Activated CD4-positive, alpha-beta T cell treated with anti-CD3 and anti-CD28 coated beads, Interleukin-2, amount 50 U/mL, for 24 hours (primary cell): ENCODE measurements around the gene RAB40A.
A peak's percentile ranks its signal among the peaks of the same experiment; 100 is the strongest.
"Not testable (repeated sequence)": the region's sequence is repeated elsewhere in the genome, so short reads cannot be mapped to it uniquely, and the experiment has no call there.

Source experiments
- DNase-seq, 2 donors: peaks; one replicate each; pipeline ENCODE4 v3.0.0-alpha.2; 2020; ENCODE audit warnings: low read depth in 1 of 2, low spot score in 1 of 2

The RAB40A gene

DNA sequence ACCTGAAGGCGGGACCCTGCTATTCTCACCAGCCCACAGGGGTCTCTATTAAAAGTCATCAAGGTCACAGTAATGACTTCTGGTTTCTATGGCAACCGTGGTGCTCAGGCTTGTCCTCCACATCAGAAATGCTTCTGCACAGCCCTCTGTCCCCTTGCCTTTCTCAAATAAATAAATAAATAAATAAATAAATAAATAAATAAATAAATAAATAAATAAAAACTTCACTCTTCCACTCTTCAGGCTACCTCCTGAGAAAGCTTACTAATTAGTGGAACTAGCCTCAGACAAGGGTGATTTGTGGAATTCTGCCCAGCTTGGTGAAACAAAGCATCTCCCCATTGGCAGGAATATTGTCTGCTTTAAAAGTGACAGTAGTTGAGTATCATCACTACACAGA lies 5.5 kb upstream of the RAB40A start:
- DNase-seq, result no peak

GRCh38 chrX:103523605-103524004 lies 4.3 kb upstream of the RAB40A start:
- DNase-seq, result no peak

DNA sequence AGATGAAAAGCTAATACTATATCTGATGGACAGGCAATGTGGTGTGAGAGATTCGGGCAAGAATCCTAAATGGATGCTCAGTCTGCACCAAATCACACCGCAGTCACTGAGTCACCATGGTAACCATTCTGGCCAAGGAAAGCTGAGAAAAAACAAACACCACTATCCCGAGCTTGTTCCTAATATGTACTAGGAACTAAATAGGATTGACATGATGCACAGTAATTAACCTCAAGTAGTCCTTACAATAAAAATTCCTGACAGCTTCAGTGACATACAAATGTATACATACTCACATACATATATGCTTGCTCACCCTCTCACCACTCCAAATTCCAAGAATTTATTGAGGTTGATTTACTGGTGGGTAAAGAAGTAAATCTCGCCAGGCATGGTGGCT lies 1.1 kb upstream of the RAB40A start:
- DNase-seq, result no peak

DNA sequence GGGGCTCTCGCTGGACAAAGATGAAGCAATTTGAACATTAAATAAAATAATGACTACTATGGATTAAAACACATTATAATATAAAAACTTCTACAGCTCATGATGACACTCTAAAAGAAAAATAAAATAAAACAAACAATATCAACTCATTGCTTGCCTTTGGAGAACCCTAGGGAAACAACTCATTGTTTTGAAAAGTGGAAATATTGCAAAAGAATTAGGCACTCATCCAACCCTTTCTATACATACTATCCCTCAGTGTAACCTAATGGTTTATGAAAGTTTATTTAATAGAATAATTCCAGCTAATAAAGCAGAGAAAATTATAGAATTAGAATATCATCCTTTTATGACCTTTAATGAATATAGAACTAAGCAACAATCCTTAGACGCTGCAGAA lies 718 bp downstream of the RAB40A start:
- DNase-seq, result no peak

DNA sequence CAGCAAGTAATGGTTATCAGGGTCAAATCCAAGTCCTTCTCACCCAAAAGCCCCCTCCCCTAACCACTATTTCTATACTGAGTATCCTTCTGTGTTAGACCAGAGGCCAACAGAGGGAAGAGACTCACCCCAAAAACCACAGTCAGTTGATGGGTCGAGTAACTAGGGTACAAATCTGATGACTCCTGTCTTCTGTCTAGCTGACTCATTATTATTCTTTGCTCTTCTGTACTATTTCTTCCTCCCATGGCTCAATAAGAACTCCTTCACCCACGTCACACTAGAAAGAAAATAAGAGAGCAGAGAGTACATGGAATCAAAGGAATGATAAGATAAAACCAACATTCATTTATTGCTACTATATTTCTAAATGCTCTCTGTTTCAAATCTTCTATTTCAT lies 2.0 kb downstream of the RAB40A start:
- DNase-seq, result no peak

GRCh38 chrX:103513476-103514108 lies 5.7 kb downstream of the RAB40A start:
- no peak for DNase-seq

DNA sequence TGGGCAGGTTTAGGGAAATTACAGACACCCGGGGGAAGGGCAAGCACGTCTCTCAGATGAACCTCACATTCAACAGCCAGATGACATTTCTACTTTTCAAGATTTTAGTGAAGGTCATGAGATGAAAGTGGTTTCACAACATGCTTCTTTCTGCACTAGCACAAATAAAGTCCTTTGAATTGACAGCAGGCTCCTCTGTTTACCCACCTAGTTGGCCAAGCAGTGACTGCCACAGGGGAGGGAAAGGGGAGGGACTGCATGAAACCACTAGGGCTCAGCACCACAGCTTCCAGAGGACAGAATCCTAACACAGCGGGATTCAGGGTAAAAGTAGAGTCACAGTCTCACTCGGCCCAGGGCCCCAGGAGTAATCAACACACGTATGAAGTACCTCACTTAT lies 6.2 kb downstream of the RAB40A start:
- DNase-seq, result no peak

DNA sequence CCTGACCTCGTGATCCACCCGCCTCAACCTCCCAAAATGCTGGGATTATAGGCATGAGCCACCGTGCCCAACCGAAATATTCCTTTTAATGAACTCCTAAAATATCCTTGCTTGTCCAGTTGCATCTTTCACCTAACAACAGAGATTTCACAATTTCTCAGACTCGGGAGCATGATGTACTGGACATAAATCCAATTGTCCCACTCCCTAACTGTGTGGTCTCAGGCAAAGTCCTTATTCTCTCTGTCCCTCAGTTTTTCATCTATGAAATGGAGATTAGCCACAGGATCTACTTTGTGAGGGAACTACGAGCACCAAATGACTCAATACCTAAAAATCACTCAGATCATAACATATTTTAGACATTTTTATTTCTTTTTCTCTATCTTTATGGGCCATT lies 9.3 kb downstream of the RAB40A start:
- no peak for DNase-seq

- DNase-seq, result no peak
Measured at GRCh38 chrX:103503853-103504207, 15.5 kb downstream of the RAB40A start.

DNA sequence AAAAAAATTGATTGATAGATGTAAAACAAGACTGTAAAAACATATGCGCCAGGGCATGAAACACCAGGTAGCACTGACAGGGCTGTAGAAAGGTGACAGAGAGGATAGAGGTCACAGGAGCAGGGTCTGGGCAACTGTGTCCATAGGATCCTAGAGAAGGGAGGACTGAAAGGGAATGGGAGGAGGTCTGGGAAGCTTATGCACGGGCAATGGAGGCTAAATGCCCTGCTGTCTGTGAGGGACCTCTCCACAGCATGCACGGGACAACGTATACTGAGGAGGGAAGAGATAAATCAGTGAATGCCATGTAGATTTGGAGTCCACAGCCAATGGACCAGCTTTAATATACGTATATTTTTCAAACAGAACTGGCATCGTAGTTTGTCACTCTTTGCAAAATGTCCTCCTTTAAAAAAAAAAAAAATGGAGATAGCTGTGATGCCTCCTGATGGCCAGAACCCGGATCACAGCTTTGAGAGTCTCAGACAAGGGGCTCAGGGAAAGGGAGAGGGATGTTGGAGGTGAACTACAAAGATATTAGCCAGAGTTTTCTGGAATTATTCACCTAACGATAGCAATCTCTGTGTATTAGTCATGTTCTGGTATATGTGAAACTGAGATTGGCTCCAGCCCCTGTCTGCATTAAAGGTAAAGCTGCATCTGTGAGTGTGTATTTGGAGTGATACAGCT lies 16.0 kb downstream of the RAB40A start:
- no peak for DNase-seq

- no peak for DNase-seq
Measured at GRCh38 chrX:103498786-103499185, 20.5 kb downstream of the RAB40A start.

GRCh38 chrX:103495786-103496185 lies 23.5 kb downstream of the RAB40A start:
- no peak for DNase-seq

GRCh38 chrX:103493578-103493977 lies 25.7 kb downstream of the RAB40A start:
- DNase-seq, result not testable (repeated sequence)

GRCh38 chrX:103489733-103490132 lies 29.6 kb downstream of the RAB40A start:
- peak in 1 of 2 donors; percentile 17 for DNase-seq

DNA sequence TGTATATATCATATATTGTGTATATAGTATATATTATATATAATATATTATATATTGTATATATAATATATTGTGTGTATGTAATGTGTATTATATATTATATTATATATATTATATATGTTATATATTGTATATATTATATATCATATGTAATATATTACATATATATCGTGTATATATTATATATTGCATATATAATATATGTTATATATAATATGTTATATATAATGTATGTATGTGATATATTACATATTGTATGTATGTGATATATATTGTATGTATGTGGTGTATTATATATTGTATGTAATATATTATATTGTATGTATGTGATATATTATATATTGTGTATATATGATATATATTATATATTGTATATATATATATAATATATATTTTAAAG lies 30.5 kb downstream of the RAB40A start:
- DNase-seq, result no peak

DNA sequence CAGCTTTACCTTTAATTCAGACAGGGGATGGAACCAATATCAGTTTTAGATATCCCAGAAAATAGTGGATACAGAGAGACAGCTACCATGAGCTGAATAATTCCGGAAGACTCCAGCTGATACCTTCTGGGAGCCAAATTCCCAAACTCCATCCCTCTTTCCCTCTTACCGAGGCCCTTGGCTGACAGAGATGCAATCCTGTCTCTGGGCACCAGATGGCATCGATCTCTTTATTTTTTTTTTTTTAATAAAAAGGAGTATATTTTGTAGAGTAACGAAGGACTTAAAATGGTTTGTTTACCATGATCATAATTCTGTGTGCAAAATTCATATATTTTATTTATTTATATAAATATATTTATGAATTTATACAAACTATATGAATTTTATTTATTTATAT lies 31.0 kb downstream of the RAB40A start:
- DNase-seq, result no peak

DNA sequence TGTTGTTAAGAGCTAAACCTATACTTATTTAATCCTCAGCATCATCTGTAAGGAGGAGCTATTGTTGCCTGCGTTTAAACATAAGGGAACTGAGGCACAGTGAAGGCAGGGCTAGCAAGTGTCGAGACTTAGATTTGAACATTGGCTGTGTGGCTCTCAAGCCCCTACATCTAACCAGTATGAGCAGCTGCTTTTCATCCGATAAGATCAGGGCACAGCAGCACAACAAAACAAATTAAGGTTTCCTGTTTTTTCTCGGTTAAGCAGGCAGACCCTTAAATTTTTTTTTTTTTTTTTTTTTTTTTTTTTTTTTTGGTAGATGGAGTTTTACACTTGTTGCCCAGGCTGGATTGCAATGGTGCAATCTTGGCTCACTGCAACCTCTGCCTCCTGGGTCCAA lies 35.6 kb downstream of the RAB40A start:
- DNase-seq, result no peak

GRCh38 chrX:103480526-103480925 lies 38.8 kb downstream of the RAB40A start:
- no peak for DNase-seq

DNA sequence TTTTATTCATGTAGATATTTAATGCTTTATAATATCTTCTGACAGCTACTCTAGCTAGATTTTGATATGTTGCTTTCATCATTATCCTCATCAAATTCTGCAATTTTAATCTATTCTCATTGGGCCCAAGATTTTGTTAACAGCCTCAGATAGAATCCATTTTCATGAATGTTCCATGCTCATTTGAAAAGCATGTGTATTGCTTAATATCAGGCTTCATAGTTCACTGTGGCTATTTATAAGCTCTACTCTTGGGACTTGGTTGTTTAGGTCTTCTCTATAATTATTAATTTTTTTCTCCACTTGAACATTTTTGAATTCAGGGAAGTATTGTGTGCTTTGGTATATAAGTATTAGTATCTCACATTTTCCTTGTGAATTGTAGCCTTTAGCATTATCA lies 41.8 kb downstream of the RAB40A start:
- no peak for DNase-seq

DNA sequence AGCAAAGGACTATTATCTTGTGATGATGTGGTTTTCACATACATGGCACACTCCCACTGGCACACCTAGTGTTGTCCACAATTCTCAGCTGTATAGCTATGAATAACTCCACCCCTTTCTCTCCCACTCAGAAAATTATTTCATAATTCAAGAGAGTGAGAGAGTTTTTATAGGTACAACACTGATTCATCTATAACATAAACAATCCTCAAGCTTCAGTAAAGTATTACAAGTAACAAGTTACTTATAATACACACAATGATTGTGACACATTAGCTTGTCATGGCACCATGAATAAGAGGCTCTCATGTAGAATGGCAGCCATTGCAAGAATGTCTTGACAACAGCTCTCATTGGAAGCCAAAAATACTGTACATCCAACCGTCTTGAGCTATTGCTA lies 43.9 kb downstream of the RAB40A start:
- no peak for DNase-seq

GRCh38 chrX:103469977-103470376 lies 49.3 kb downstream of the RAB40A start:
- not testable (repeated sequence) for DNase-seq

DNA sequence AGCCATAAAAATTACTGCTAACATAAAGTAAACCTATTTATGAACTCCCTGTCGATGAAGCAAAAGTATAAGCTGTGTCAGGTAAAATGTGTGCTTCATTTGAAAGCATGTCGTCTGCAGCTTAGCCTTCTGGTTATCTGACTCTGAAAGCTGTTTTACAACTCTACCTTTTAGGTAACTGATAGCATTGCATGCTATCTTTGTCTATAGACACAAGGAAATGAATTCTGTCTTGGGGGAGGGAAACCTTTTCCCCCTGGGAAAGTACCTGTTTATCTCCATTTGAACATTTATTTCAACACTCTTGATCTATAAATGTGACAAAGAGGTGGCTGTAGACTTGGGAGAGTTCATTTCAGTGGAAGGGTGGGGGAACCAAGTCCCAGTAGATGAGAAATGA lies 51.4 kb downstream of the RAB40A start:
- no peak for DNase-seq

GRCh38 chrX:103467156-103467555 lies 52.1 kb downstream of the RAB40A start:
- no peak for DNase-seq
